SK-N-SH (cell line): ENCODE results near the gene SGSM2. TPM values are rescaled to one million over a fixed set of nuclear protein-coding genes. Genes with fewer than 3 reads are reported as not detected.

Source experiments
- CTCF ChIA-PET: fragments of 300-600, 350-600 bp; formaldehyde crosslinking; extraction: SDS; loops from one replicate; lab custom pipeline; 2021; lab: Yijun Ruan, JAX
- POLR2A ChIA-PET: fragments of 350-600 bp; sonication (Branson Sonifier 250); formaldehyde crosslinking; extraction: SDS; loops from one replicate; lab custom pipeline; 2020; ENCODE audit warnings: antibody characterized with exemption, inconsistent platforms; lab: Yijun Ruan, JAX
- DNase-seq: peaks from one replicate; pipeline ENCODE4 v3.0.0; 2012
- H2AFZ ChIP-seq: fragments of 200-600 bp; sonication (generic); 2 replicates; pipeline ENCODE4 v1.8.1; 2016; ENCODE audit warnings: antibody characterized with exemption, mild to moderate bottlenecking, low read depth
- H3F3A ChIP-seq: fragments of 200-600 bp; sonication (generic); replicated peaks from 2 replicates; pipeline ENCODE3; 2016; ENCODE audit warnings: antibody characterized with exemption, mild to moderate bottlenecking; ENCODE audit not compliant: insufficient read depth
- H3K27ac ChIP-seq, 2 experiments: fragments of 200-500 bp in 1 of 2; fragments of 200-600 bp in 1 of 2; sonication (Bioruptor generic) in 1 of 2; sonication (generic), shearing (Covaris generic) in 1 of 2; 2 replicates each; pipeline versions ENCODE4 v1.5.1 to v1.6.1; 2014 to 2016; ENCODE audit warnings: low read depth in 2 of 2, inconsistent platforms in 1 of 2, low read length in 1 of 2, mild to moderate bottlenecking in 1 of 2, mixed read lengths in 1 of 2
- H3K27me3 ChIP-seq: fragments of 200-600 bp; sonication (generic), shearing (Covaris generic); 2 replicates; pipeline ENCODE4 v1.6.1; 2016; ENCODE audit warnings: mixed run types; ENCODE audit not compliant: insufficient read depth
- H3K36me3 ChIP-seq, 2 experiments: fragments of 200-500 bp in 1 of 2; fragments of 200-600 bp in 1 of 2; sonication (Bioruptor generic) in 1 of 2; sonication (generic) in 1 of 2; replicated peaks in 1 of 2; 2 replicates each; pipeline versions ENCODE3 to v1.5.1; 2014 to 2016; ENCODE audit warnings: low read length in 1 of 2, mild to moderate bottlenecking in 1 of 2; ENCODE audit not compliant: insufficient read depth in 2 of 2, control insufficient read depth in 1 of 2
- H3K4me1 ChIP-seq, 2 experiments: fragments of 200-500 bp in 1 of 2; fragments of 200-600 bp in 1 of 2; sonication (Bioruptor generic) in 1 of 2; sonication (generic), shearing (Covaris generic) in 1 of 2; 2 replicates each; pipeline versions ENCODE4 v1.5.1 to v1.6.1; 2014 to 2016; ENCODE audit warnings: low read depth in 1 of 2, low read length in 1 of 2, mixed run types in 1 of 2; ENCODE audit not compliant: insufficient read depth in 2 of 2, control insufficient read depth in 1 of 2
- H3K4me2 ChIP-seq: fragments of 200-600 bp; sonication (generic), shearing (Covaris generic); 2 replicates; pipeline ENCODE4 v1.6.1; 2017; ENCODE audit warnings: mixed run types
- H3K4me3 ChIP-seq, 2 experiments: fragments of 200-500 bp in 1 of 2; fragments of 200-600 bp in 1 of 2; sonication (Bioruptor generic) in 1 of 2; sonication (generic), shearing (Covaris generic) in 1 of 2; 2 replicates each; pipeline versions ENCODE4 v1.5.1 to v1.8.1; 2014 to 2016; ENCODE audit warnings: low read depth in 2 of 2, inconsistent platforms in 1 of 2, low read length in 1 of 2, mild to moderate bottlenecking in 1 of 2, mixed read lengths in 1 of 2, moderate library complexity in 1 of 2
- H3K79me2 ChIP-seq: fragments of 200-600 bp; sonication (generic); 2 replicates; pipeline ENCODE4 v1.8.1; 2017; ENCODE audit warnings: mild to moderate bottlenecking; ENCODE audit not compliant: insufficient read depth
- H3K9ac ChIP-seq: fragments of 200-600 bp; sonication (generic); 2 replicates; pipeline ENCODE4 v1.6.1; 2017; ENCODE audit warnings: mixed run types
- H3K9me2 ChIP-seq: fragments of 200-600 bp; sonication (generic); 2 replicates; pipeline ENCODE4 v1.6.1; 2017; ENCODE audit warnings: mixed run types
- H3K9me3 ChIP-seq: fragments of 200-600 bp; sonication (generic); 2 replicates; pipeline ENCODE4 v1.6.1; 2017; ENCODE audit warnings: mixed run types, mild to moderate bottlenecking, moderate library complexity
- H4K20me1 ChIP-seq: fragments of 200-600 bp; sonication (generic); 2 replicates; pipeline ENCODE4 v1.6.1; 2017; ENCODE audit warnings: mild to moderate bottlenecking, mixed run types; ENCODE audit not compliant: insufficient read depth
- EP300 ChIP-seq, 2 experiments: IDR thresholded peaks; 2 replicates each; pipeline versions ENCODE4 v1.4.0 to v1.6.1; 2012; ENCODE audit warnings: borderline replicate concordance in 1 of 2, low read depth in 1 of 2, low read length in 1 of 2
- FOSL2 ChIP-seq: IDR thresholded peaks from 2 replicates; pipeline ENCODE4 v1.4.0; 2012; ENCODE audit warnings: low read depth, mild to moderate bottlenecking, moderate library complexity, borderline replicate concordance
- FOXJ3 ChIP-seq: sonication (generic); formaldehyde crosslinking; IDR thresholded peaks from 2 replicates; pipeline ENCODE4 v1.5.1; 2020; ENCODE audit warnings: mild to moderate bottlenecking, missing genetic modification reagents
- IRF3 ChIP-seq: fragments of 150-350 bp; IDR thresholded peaks from 2 replicates; pipeline ENCODE4 v1.6.1; 2016; ENCODE audit warnings: mild to moderate bottlenecking, low read depth, low read length
- JUND ChIP-seq: IDR thresholded peaks from 2 replicates; pipeline ENCODE4 v1.4.0; 2012
- MAX ChIP-seq: IDR thresholded peaks from 2 replicates; pipeline ENCODE4 v1.4.0; 2012; ENCODE audit warnings: low read depth
- MXI1 ChIP-seq: IDR thresholded peaks from 2 replicates; pipeline ENCODE4 v1.6.1; 2012; ENCODE audit warnings: mild to moderate bottlenecking, low read depth, low read length, improper control_type of control experiment
- NFIC ChIP-seq: IDR thresholded peaks from 2 replicates; pipeline ENCODE4 v1.4.0; 2012; ENCODE audit warnings: borderline replicate concordance
- NRF1 ChIP-seq: IDR thresholded peaks from 2 replicates; pipeline ENCODE4 v1.6.1; 2012; ENCODE audit warnings: low read depth, mild to moderate bottlenecking, low read length
- RAD21 ChIP-seq: IDR thresholded peaks from 2 replicates; pipeline ENCODE4 v1.6.1; 2012; ENCODE audit warnings: mild to moderate bottlenecking, low read length
- RCOR1 ChIP-seq: fragments of 150-350 bp; IDR thresholded peaks from 2 replicates; pipeline ENCODE4 v1.6.1; 2017; ENCODE audit warnings: antibody characterized with exemption, low read length
- RFX5 ChIP-seq: IDR thresholded peaks from 2 replicates; pipeline ENCODE4 v1.6.1; 2012; ENCODE audit warnings: mild to moderate bottlenecking, improper control_type of control experiment, low read length
- RXRA ChIP-seq: IDR thresholded peaks from 2 replicates; pipeline ENCODE4 v1.4.0; 2012; ENCODE audit warnings: low read depth, mild to moderate bottlenecking, borderline replicate concordance
- SIN3A ChIP-seq: IDR thresholded peaks from 2 replicates; pipeline ENCODE4 v1.6.1; 2012; ENCODE audit warnings: low read depth, mild to moderate bottlenecking, low read length, moderate library complexity, borderline replicate concordance
- TCF12 ChIP-seq: IDR thresholded peaks from 2 replicates; pipeline ENCODE4 v1.4.0; 2012
- TEAD4 ChIP-seq: IDR thresholded peaks from 2 replicates; pipeline ENCODE4 v1.4.0; 2012; ENCODE audit warnings: mild to moderate bottlenecking, borderline replicate concordance; ENCODE audit not compliant: insufficient read depth
- WGBS: methylation state at CpG from one replicate; pipeline ENCODE4 v1.1.6; 2017; ENCODE audit warnings: low lambda C conversion rate; 5-methylcytosine and 5-hydroxymethylcytosine counted together
- polyA plus RNA-seq, 3 experiments: library from polyadenylated mRNA; depleted of rRNA; stranded (reverse); fragments of >200 nt; gene quantifications; 2 replicates each; pipeline ENCODE4 v1.2.3, GENCODE V29; 2012
- TF ChIP-seq, protein P1 (sequence below): IDR thresholded peaks from 2 replicates; pipeline ENCODE4 v1.4.0; 2012; ENCODE audit warnings: low read depth, borderline replicate concordance

SGSM2 gene
- polyA plus RNA-seq, 1 of the 3 experiments (the other 2 are of a cell fraction) = 85.9 TPM

DNA sequence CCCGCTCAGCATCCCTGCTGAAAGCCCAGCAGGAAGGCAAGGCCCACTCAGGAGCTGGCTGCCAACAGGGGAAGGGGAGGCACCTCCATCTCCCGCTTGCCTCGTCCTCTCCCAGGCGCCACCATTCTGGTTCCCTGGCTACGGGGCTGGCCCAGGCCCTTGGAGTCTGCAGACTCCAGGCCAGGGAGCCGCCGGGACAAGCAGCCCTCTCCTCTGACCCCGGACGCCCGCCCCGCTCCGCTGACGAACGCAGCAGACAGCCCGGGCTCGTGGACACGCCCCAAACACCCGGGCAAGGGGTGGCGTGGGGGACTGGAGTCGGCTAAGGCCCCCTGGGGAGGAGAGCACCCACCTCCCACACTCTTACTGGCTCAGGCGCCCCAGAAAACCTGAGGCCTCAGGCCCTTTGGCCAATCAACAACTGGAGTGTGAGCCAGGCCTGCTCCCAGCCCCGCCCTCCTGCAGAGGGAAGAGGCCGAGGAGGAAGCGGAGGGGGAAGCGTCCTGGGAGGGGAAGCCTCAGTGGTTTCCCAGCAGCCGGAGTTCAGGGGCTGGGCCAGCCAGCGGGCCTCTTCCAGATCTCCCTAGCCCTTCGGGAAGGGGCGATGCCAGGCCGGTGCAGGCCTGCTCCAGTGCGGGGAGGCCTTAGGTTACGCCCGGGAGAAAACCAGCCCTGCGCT, 59.4 kb downstream of the SGSM2 start:
- peak; percentile 81 for DNase-seq
- peak; percentile 42; the same call in 1 of the 2 replicates for TF ChIP-seq IRF3
- TF ChIP-seq FOXJ3 = peak; percentile 15; the same call in 1 of the 2 replicates
- no peak for TF ChIP-seq RAD21
- TF ChIP-seq MAX = peak; percentile 61; the same call in 1 of the 2 replicates
- 0 out of 2 replicates have a peak, but pooled peaks have one; percentile 18 for TF ChIP-seq SIN3A
- peak; percentile 54 for TF ChIP-seq RCOR1
- no peak for TF ChIP-seq TEAD4
- peak; percentile 30; the same call in 1 of the 2 replicates for TF ChIP-seq TCF12
- no peak for TF ChIP-seq EP300 (IDR thresholded peaks at IDR 0.05; ENCODE audit: borderline replicate concordance in 1 of 2, low read depth in 1 of 2, low read length in 1 of 2)
- TF ChIP-seq RFX5 = peak; percentile 58; the same call in 1 of the 2 replicates
- TF ChIP-seq RXRA = peak; percentile 51; the same call in 1 of the 2 replicates
- peak; percentile 71 for TF ChIP-seq MXI1
- H4K20me1 ChIP-seq = peaks cover 15% of the 10 kb centered on the region; the same call in 1 of the 2 replicates
- 4% methylated on average over 13 of the region's 34 CpGs for WGBS
- H3K4me2 ChIP-seq = peak overlapping the region; percentile 98
- peaks cover 38 to 55% of the 10 kb centered on the region in 2 experiments for H3K4me1 ChIP-seq
- H3K79me2 ChIP-seq = peaks cover 58% of the 10 kb centered on the region
- peaks cover 22% of the 10 kb centered on the region for H3F3A ChIP-seq
- no peaks in the 10 kb centered on the region for H3K9me2 ChIP-seq
- H3K4me3 ChIP-seq = peak overlapping the region; percentile 43 to 60
- POLR2A ChIA-PET = no interaction called here
- H3K27me3 ChIP-seq = no peaks in the 10 kb centered on the region
- H3K9me3 ChIP-seq = no peaks in the 10 kb centered on the region
- peak overlapping the region; percentile 89 to 100 for H3K27ac ChIP-seq
- no peak overlapping the region for H2AFZ ChIP-seq
- H3K36me3 ChIP-seq = no peaks in the 10 kb centered on the region
- CTCF ChIA-PET = interaction anchor here (27.8 kb wide), 1 partner anchor 21 kb away, joined by 654 read pairs; no protein-coding TSS in a partner anchor
- H3K9ac ChIP-seq = peak overlapping the region; percentile 69

GRCh38 chr17:2397247-2398171, 60.2 kb downstream of the SGSM2 start:
- no peak for DNase-seq
- Histone ChIP-seq H3K4me3 (peak overlapping the region; percentile 43 to 60; a peak in 3 of 4 replicates), H2AFZ (no peak overlapping the region)
- TF ChIP-seq MAX = no peak
- TF ChIP-seq NRF1 = no peak
- TF ChIP-seq JUND = no peak
- no peak for TF ChIP-seq RFX5
- TF ChIP-seq, protein P1, sequence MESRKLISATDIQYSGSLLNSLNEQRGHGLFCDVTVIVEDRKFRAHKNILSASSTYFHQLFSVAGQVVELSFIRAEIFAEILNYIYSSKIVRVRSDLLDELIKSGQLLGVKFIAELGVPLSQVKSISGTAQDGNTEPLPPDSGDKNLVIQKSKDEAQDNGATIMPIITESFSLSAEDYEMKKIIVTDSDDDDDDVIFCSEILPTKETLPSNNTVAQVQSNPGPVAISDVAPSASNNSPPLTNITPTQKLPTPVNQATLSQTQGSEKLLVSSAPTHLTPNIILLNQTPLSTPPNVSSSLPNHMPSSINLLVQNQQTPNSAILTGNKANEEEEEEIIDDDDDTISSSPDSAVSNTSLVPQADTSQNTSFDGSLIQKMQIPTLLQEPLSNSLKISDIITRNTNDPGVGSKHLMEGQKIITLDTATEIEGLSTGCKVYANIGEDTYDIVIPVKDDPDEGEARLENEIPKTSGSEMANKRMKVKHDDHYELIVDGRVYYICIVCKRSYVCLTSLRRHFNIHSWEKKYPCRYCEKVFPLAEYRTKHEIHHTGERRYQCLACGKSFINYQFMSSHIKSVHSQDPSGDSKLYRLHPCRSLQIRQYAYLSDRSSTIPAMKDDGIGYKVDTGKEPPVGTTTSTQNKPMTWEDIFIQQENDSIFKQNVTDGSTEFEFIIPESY = no peak
- TF ChIP-seq IRF3 = no peak
- TF ChIP-seq FOSL2 = no peak
- no peak for TF ChIP-seq NFIC

More at GRCh38 chr17:2397247-2398171, 60.2 kb downstream of the SGSM2 start:
- ChIA-PET POLR2A (interaction anchor here (1.9 kb wide), 1 partner anchor 15 kb away, joined by 4 read pairs; no protein-coding TSS in a partner anchor), CTCF (interaction anchor here (0.9 to 27.8 kb wide), 3 partner anchors 16 to 22 kb away, joined by 3 to 654 read pairs (median 5); no protein-coding TSS in a partner anchor)
- no peaks in the 10 kb centered on the region for H3K36me3 ChIP-seq
- peaks cover 23% of the 10 kb centered on the region for H3F3A ChIP-seq
- H3K4me2 ChIP-seq = peak overlapping the region; percentile 98; the same call in 1 of the 2 replicates
- H3K9me3 ChIP-seq = no peaks in the 10 kb centered on the region
- H3K27ac ChIP-seq = peak overlapping the region; percentile 97 to 100
- peaks cover 54% of the 10 kb centered on the region for H3K79me2 ChIP-seq
- H3K9me2 ChIP-seq = no peaks in the 10 kb centered on the region
- peaks cover 38 to 52% of the 10 kb centered on the region in 2 experiments for H3K4me1 ChIP-seq
- no peaks in the 10 kb centered on the region for H3K27me3 ChIP-seq
- 83% methylated on average over 11 of the region's 12 CpGs for WGBS
- H3K9ac ChIP-seq = peak overlapping the region; percentile 57; the same call in 1 of the 2 replicates
- peaks cover 12% of the 10 kb centered on the region; the same call in 1 of the 2 replicates for H4K20me1 ChIP-seq
